HG03045 (cell line): ENCODE data around the gene ARMC12.

Experiments used
- ATAC-seq: cut with Tn5 transposase; IDR thresholded peaks from one replicate; pipeline ENCODE4 v1.9.1; 2021; ENCODE audit warnings: mild to moderate bottlenecking, moderate library complexity; ENCODE audit not compliant: unreplicated experiment

The ARMC12 gene

GRCh38 chr6:35718375-35718736 lies 18.5 kb upstream of the ARMC12 start:
- no peak for ATAC-seq

GRCh38 chr6:35718911-35719381 lies 17.9 kb upstream of the ARMC12 start:
- no peak for ATAC-seq

- peak; percentile 20 for ATAC-seq
Observed at GRCh38 chr6:35719404-35719829, 17.4 kb upstream of the ARMC12 start.

- peak; percentile 49 for ATAC-seq
Observed at GRCh38 chr6:35719830-35720733, 16.8 kb upstream of the ARMC12 start.

GRCh38 chr6:35722121-35722761 lies 14.6 kb upstream of the ARMC12 start:
- no peak for ATAC-seq

- ATAC-seq, result no peak
Observed at GRCh38 chr6:35723587-35723986, 13.2 kb upstream of the ARMC12 start.

- ATAC-seq, result no peak
Observed at GRCh38 chr6:35724059-35724458, 12.8 kb upstream of the ARMC12 start.

- ATAC-seq, result no peak
Observed at GRCh38 chr6:35724471-35724870, 12.4 kb upstream of the ARMC12 start.

GRCh38 chr6:35725081-35725708 lies 11.6 kb upstream of the ARMC12 start:
- no peak for ATAC-seq

- ATAC-seq, result no peak
Observed at GRCh38 chr6:35725721-35726438, 11.0 kb upstream of the ARMC12 start.

GRCh38 chr6:35727231-35727934 lies 9.4 kb upstream of the ARMC12 start:
- ATAC-seq, result peak; percentile 14

- ATAC-seq, result peak; percentile 51
Observed at GRCh38 chr6:35727935-35728682, 8.7 kb upstream of the ARMC12 start.

GRCh38 chr6:35728683-35729678 lies 7.9 kb upstream of the ARMC12 start:
- no peak for ATAC-seq

- no peak for ATAC-seq
Observed at GRCh38 chr6:35729722-35730121, 7.1 kb upstream of the ARMC12 start.

GRCh38 chr6:35730745-35731413 lies 6.0 kb upstream of the ARMC12 start:
- ATAC-seq, result no peak

GRCh38 chr6:35731414-35731735 lies 5.5 kb upstream of the ARMC12 start:
- ATAC-seq, result peak; percentile 49

GRCh38 chr6:35731736-35732532 lies 4.9 kb upstream of the ARMC12 start:
- ATAC-seq, result peak; percentile 57
